Mucosa of rectum (tissue), 2 donors: ENCODE data around the gene NOTCH3.

ENCODE experiments used
- H3K27ac ChIP-seq, 2 donors: one replicate each; pipeline ENCODE4 v1.7.0; 2013; ENCODE audit warnings: inconsistent platforms in 2 of 2, low read depth in 2 of 2, low read length in 2 of 2
- H3K27me3 ChIP-seq, 2 donors: one replicate each; pipeline ENCODE4 v1.7.0; 2013; ENCODE audit warnings: low read length in 2 of 2; ENCODE audit not compliant: control insufficient read depth in 2 of 2, insufficient read depth in 2 of 2
- H3K36me3 ChIP-seq, 2 donors: one replicate each; pipeline ENCODE4 v1.7.0; 2013; ENCODE audit warnings: low read length in 2 of 2; ENCODE audit not compliant: control insufficient read depth in 2 of 2, insufficient read depth in 2 of 2
- H3K4me1 ChIP-seq, 2 donors: one replicate each; pipeline ENCODE4 v1.7.0; 2013; ENCODE audit warnings: low read length in 2 of 2, mild to moderate bottlenecking in 1 of 2; ENCODE audit not compliant: control insufficient read depth in 2 of 2, insufficient read depth in 2 of 2
- H3K4me3 ChIP-seq, 2 donors: one replicate each; pipeline ENCODE4 v1.7.0; 2013; ENCODE audit warnings: low read length in 2 of 2
- H3K9ac ChIP-seq, 2 donors: one replicate each; pipeline ENCODE4 v1.7.0; 2013; ENCODE audit warnings: low read length in 2 of 2, low read depth in 1 of 2, mild to moderate bottlenecking in 1 of 2
- H3K9me3 ChIP-seq, 2 donors: one replicate each; pipeline ENCODE4 v1.7.0; 2013; ENCODE audit warnings: low read length in 2 of 2; ENCODE audit not compliant: control insufficient read depth in 2 of 2
- donor health status: healthy.
- donor health status: Normal muscosa, but diverticular disease.

The NOTCH3 gene

DNA sequence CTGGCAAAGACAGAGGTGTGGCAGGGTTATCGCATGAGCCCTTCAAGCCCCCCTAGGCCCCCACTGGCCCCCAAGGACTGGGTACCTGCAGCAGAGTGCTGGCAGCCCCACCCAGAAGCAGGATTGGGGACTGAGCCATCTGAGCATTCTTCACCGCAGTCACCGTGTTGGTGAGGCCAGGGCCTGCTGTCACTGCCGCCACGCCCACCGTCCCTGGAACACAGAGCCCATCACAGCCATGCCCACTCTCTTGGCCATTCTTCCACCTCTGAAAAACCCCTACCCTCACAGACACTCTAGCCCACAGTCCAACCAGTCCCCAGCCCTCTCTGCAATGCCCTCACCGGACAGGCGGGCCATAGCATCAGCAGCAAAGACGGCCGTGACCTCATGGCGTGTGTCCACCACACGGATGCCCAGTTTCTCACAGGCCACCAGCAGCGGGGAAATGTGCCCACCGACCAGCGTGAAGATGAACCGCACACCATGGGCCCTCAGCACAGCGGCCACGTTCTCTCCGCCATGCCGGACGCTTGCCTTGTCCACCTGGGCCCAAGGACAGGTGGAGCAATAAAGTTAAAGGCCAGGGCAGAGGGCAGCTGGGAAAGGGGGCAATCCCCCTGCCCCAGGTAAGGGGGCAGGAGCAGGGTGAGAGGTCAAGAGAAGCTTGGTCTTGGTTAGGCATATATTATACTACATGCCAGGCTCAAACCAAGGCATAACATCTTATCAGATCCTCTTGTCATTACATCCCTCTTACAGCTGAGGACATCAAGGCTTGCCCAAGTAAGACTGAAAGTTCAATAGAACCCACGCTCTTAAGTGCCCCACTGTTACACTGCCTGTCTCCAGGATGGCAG lies 77.5 kb downstream of the NOTCH3 start:
- Histone ChIP-seq H3K9ac (peak overlapping the region in 1 of 2 donors; percentile 98), H3K4me3 (no peak overlapping the region), H3K27ac (peak overlapping the region in 1 of 2 donors; percentile 97), H3K27me3 (no peaks in the 10 kb centered on the region), H3K36me3 (peaks cover 31 to 32% of the 10 kb centered on the region in 2 donors), H3K9me3 (no peaks in the 10 kb centered on the region), H3K4me1 (peaks cover 11% of the 10 kb centered on the region in 2 donors)

DNA sequence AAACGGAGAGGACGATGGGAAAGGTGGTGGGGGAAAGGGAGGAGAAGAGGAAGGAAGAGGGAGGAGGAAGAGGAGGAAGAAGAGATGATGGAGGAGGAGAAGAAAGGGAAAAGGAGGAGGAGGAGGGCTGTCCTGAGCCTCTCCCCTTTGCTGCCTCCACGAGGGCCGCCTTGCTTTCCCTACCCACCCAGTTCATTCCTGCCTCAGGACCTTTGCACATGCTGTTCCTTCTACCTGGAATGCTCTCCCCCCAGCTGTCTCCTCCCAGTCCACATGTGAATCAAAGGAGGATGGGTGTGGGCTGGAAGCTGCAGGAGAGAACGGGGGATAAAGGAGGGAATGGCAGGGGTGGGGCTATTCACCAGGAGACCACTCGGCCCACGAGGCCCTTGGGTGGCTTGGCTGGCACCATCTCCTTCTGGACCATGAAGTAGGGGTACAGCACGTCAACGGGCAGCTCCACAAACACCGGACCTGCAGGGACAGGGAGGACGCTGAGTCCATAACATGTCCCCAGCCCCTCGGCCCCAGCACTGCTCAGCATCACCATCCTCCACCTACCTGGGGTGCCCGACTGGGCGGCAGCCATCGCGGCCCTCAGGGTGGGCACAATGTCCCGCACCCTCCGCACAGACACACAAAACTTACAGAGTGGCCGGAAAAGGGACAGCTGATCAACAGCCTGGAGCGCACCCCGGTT lies 78.3 kb downstream of the NOTCH3 start:
- H3K27ac ChIP-seq: no peak overlapping the region
- H3K9me3 ChIP-seq: no peaks in the 10 kb centered on the region
- peaks cover 10 to 11% of the 10 kb centered on the region in 2 donors for H3K4me1 ChIP-seq
- peaks cover 38 to 40% of the 10 kb centered on the region in 2 donors for H3K36me3 ChIP-seq
- no peak overlapping the region for H3K4me3 ChIP-seq
- no peak overlapping the region for H3K9ac ChIP-seq
- no peaks in the 10 kb centered on the region for H3K27me3 ChIP-seq

DNA sequence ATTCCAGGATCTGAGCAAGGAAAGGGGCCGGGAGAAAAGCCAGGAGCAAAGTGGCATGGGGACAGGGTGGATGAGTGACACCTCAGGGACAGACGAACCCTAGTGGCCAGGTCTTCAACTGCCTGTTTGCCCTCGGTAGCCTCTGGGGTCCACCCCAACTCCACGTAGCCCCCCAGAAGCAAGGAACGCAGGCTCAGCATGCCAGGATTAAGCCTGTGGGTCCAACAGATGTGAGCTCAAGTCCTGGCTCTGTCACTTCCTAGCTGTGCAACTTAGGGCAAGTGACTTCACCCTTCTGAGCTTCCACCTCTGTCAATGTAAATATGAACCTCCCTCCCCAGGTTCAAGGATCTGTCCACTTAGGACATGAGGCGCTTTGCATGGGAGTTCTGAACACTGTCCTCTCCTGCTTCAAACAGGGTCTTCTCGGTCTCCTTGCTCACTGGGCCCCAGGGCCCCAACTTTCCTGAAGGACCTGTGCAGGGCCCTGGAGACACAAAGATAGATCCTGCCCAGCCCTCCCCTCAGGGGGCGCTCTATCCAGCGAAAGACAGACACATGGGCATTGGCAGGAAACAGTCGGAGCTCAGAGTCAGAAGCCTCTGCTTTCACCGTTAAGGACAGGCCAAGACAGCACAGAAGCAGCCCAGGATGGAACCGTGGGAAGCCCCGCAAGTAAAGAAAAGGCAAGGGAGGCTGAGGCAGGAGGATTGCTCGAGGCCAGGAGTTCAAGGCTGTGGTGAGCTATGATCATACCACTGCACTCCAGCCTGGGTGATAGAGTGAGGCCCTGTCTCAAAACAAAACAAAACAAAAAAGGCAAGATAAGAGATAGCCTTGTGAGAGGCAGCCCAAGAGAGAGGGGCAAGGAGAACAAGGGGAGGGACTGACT lies 80.4 kb downstream of the NOTCH3 start:
- H3K36me3 ChIP-seq: peaks cover 57 to 59% of the 10 kb centered on the region in 2 donors
- H3K4me3 ChIP-seq: no peak overlapping the region
- no peak overlapping the region for H3K9ac ChIP-seq
- no peak overlapping the region for H3K27ac ChIP-seq
- peaks cover 10 to 11% of the 10 kb centered on the region in 2 donors for H3K4me1 ChIP-seq
- H3K27me3 ChIP-seq: no peaks in the 10 kb centered on the region
- H3K9me3 ChIP-seq: no peaks in the 10 kb centered on the region

DNA sequence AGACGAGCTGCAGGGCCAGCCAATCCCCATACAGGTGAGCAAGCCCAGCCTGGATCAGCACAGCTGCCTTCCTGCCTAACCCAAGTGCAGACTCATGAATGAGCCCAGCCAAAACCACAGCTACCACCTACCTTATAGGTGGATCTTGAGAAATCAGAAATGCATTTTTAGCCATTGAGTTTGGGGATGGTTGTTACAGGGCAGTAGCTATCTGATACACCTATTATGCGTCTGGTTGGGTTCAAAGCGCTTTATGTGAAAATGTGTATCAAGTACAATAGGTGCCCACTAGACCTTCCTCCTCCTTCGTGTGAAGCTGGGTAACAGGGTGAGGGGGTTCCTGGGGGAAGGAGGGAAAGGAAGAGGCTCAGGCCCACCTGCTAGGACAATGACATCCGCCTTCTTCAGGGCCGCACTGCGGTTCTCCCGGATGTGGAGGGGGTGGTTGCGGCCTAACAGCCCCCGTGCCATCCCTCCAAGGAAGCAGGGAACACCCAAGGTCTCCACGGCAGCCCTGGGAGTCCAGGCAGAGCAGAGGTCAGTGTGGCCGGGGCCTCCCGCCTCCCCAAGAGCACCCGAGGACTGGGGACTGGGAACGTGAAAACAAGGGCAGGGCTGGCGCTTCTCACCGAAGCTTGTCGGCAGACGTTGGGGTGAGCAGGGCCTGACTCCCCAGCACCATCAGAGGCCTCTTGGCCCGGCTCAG lies 81.9 kb downstream of the NOTCH3 start:
- Histone ChIP-seq H3K36me3 (peaks cover 64 to 66% of the 10 kb centered on the region in 2 donors), H3K4me1 (peaks cover 0 to 3% of the 10 kb centered on the region in 2 donors), H3K9me3 (no peaks in the 10 kb centered on the region), H3K27ac (no peak overlapping the region), H3K4me3 (no peak overlapping the region), H3K9ac (no peak overlapping the region), H3K27me3 (no peaks in the 10 kb centered on the region)

DNA sequence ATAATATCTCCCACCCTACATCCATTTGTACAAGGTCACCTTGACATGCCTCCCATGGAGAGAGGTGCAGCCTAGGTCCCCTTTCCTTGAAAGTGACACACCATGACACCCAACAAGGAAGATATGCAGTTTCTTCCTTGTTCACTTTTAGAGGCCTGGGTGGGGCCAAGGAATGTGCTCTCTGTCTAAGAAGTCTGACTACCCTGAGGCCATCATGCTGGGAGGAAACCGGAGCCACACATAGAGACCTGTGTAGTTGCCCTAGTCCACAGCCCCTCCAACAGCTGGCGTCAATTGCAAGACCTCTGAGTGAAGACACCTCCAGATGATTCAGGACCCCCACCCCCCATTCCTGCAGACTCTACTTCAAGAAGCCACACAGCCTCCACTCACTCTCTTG lies 82.5 kb downstream of the NOTCH3 start:
- no peak overlapping the region for H3K9ac ChIP-seq
- peaks cover 64 to 69% of the 10 kb centered on the region in 2 donors for H3K36me3 ChIP-seq
- no peaks in the 10 kb centered on the region for H3K27me3 ChIP-seq
- no peaks in the 10 kb centered on the region for H3K9me3 ChIP-seq
- H3K4me3 ChIP-seq: no peak overlapping the region
- no peaks in the 10 kb centered on the region for H3K4me1 ChIP-seq
- peak overlapping the region in 1 of 2 donors; percentile 3 for H3K27ac ChIP-seq

DNA sequence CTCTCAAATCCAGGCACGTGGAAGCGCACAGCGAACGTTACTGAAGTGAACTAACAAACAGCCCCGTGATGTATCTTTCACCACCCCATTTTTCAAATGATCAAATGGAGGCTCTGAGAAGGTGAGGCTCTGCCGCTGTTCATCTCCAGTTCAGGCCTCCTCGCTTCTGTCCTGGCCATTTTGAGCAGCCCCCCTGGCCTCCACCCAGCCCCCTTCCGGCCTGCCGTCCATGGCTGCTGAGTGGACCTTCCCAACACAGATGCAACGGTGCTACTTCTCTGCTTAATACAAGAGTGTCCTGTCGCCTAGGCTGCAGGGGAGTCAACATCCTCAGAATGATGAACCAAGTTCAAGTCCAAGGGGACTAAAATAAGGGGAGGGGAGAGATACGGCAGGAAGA lies 83.9 kb downstream of the NOTCH3 start:
- no peaks in the 10 kb centered on the region for H3K27me3 ChIP-seq
- no peak overlapping the region for H3K27ac ChIP-seq
- H3K9ac ChIP-seq: no peak overlapping the region
- no peaks in the 10 kb centered on the region for H3K4me1 ChIP-seq
- no peaks in the 10 kb centered on the region for H3K9me3 ChIP-seq
- no peak overlapping the region for H3K4me3 ChIP-seq
- H3K36me3 ChIP-seq: peaks cover 58 to 68% of the 10 kb centered on the region in 2 donors

DNA sequence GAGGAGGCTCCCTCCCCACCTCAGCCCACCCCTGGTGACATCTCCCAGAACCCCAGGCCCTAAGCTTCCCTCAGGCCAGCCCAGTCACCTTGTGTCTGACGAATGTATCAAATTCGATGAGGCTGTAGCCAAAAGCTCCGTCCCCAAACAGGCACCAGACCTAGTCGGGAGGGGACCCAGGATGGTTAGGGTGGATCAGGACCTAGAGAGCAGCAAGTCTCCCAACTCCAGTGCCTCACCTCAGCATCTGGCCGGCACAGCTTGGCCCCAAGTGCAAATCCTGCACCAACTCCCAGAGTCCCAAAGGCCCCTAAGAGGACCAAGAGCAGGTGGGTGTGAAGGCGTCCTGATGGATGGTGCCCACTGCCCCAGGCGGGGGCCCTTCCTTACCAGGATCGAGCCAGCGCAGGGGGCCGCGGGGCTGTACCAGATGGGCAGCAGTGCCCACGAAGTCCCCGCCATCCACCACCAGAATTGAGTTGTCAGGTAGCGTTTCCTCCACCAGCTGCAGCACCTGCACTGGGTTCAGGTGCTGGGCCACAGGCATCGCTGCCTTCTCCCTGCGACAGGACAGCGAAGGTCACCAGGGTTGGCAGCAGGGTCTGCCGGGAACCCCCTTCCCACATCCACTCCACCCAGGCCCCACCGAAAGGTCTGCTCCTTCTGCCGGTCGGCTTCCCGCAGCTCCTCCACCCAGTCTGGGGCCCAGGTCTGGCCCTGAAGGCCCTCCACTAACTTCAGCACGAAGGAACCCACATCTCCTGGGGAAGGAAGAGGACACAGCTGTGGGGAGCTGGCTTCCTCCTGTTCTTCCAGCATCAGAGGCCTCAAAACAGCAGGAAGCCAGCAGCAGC lies 84.8 kb downstream of the NOTCH3 start:
- Histone ChIP-seq H3K27ac (no peak overlapping the region), H3K4me3 (no peak overlapping the region), H3K9ac (no peak overlapping the region), H3K9me3 (no peaks in the 10 kb centered on the region), H3K4me1 (no peaks in the 10 kb centered on the region), H3K27me3 (no peaks in the 10 kb centered on the region), H3K36me3 (peaks cover 55 to 66% of the 10 kb centered on the region in 2 donors)

DNA sequence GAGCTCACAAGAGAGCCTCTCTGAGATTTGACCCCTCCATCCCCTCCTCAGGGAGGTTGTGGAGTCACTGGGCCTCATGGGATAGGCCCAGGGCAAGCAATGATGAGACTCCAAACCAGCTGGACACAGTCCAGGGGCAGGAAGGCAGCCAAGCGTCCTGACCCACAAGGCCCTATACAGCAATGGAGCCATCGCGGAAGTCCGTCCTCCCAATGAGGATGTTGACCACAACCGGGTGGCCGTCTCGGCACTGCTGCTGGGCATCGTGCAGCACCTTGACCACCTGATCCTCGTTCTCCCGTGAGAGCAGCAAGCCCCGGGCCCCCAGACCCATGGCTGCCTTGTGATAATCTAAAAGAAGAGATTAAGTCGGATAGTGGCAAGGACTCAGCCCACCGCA lies 85.7 kb downstream of the NOTCH3 start:
- H3K27ac ChIP-seq: no peak overlapping the region
- H3K27me3 ChIP-seq: no peaks in the 10 kb centered on the region
- no peak overlapping the region for H3K9ac ChIP-seq
- no peak overlapping the region for H3K4me3 ChIP-seq
- no peaks in the 10 kb centered on the region for H3K4me1 ChIP-seq
- no peaks in the 10 kb centered on the region for H3K9me3 ChIP-seq
- H3K36me3 ChIP-seq: peaks cover 48 to 57% of the 10 kb centered on the region in 2 donors

DNA sequence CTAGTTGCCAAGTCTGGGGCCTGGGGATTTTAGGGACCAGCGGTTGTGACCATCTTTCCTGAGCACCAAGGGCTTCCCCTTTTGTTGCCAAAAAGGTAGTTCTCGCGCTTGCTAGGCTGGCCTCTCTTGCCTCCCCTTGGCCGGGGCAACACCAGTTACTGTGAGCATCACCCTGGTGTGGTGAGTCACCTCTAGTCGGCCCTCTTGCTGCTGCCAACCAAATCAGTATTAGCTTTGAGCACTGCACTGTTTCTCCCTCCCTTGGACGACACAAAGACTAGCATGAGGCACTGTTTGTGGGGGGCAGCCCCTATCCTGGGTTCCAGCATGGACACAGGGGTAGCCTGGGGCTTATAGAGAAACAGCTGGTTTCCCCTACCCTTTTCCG lies 86.6 kb downstream of the NOTCH3 start:
- H3K36me3 ChIP-seq: peaks cover 42 to 51% of the 10 kb centered on the region in 2 donors

More for the DNA sequence above, 86.6 kb downstream of the NOTCH3 start:
- H3K4me3 ChIP-seq: no peak overlapping the region
- H3K9me3 ChIP-seq: no peaks in the 10 kb centered on the region
- H3K27ac ChIP-seq: no peak overlapping the region
- H3K27me3 ChIP-seq: peaks cover 0 to 1% of the 10 kb centered on the region in 2 donors
- H3K4me1 ChIP-seq: no peaks in the 10 kb centered on the region
- no peak overlapping the region for H3K9ac ChIP-seq
